SK-N-SH treated with all-trans-retinoic acid at 6 μM for 48 hours (cell line): ENCODE results near the gene TANGO2.

Experiments used
- ATAC-seq: fragments of 200-7000 bp; cut with Tn5 transposase; 3 replicates; pipeline ENCODE4 v1.9.1; 2020; ENCODE audit warnings: mild to moderate bottlenecking, moderate library complexity
- ARNTL ChIP-seq: fragments of 450-650 bp; formaldehyde crosslinking; IDR thresholded peaks from 2 replicates; pipeline ENCODE4 v1.5.0; 2020; ENCODE audit warnings: low read depth, mild to moderate bottlenecking, moderate library complexity, borderline replicate concordance
- BACH2 ChIP-seq: fragments of 250-450 bp; sonication (Bioruptor Pico); IDR thresholded peaks from 2 replicates; pipeline ENCODE4 v1.9.0; 2021; ENCODE audit warnings: mild to moderate bottlenecking, borderline replicate concordance
- CREB5 ChIP-seq: fragments of 250-450 bp; sonication (Bioruptor Pico); IDR thresholded peaks from 2 replicates; pipeline ENCODE4 v1.5.1; 2020; ENCODE audit warnings: low read depth, mild to moderate bottlenecking, moderate library complexity
- CSDC2 ChIP-seq: fragments of 250-450 bp; sonication (Bioruptor Pico); IDR thresholded peaks from 2 replicates; pipeline ENCODE4 v1.5.0; 2020; ENCODE audit warnings: mild to moderate bottlenecking, moderate library complexity
- CSRNP3 ChIP-seq: fragments of 250-450 bp; sonication (Bioruptor Pico); IDR thresholded peaks from 2 replicates; pipeline ENCODE4 v1.5.1; 2021; ENCODE audit warnings: mild to moderate bottlenecking, moderate library complexity
- ESRRG ChIP-seq: fragments of 250-450 bp; sonication (Bioruptor Pico); IDR thresholded peaks from 2 replicates; pipeline ENCODE4 v1.6.1; 2021; ENCODE audit warnings: mild to moderate bottlenecking
- GLIS3 ChIP-seq: fragments of 250-450 bp; sonication (Bioruptor Pico); IDR thresholded peaks from 2 replicates; pipeline ENCODE4 v1.5.0; 2020; ENCODE audit warnings: mild to moderate bottlenecking, moderate library complexity
- ISL1 ChIP-seq: fragments of 250-450 bp; sonication (Bioruptor Pico); IDR thresholded peaks from 2 replicates; pipeline ENCODE4 v2.1.2; 2022; ENCODE audit warnings: mild to moderate bottlenecking, moderate library complexity
- OSR1 ChIP-seq: fragments of 250-450 bp; sonication (Bioruptor Pico); IDR thresholded peaks from 2 replicates; pipeline ENCODE4 v1.8.0; 2022; ENCODE audit warnings: moderate library complexity, mild to moderate bottlenecking, inconsistent platforms
- PATZ1 ChIP-seq: fragments of 250-450 bp; sonication (Bioruptor Pico); IDR thresholded peaks from 2 replicates; pipeline ENCODE4 v1.8.0; 2020; ENCODE audit warnings: mild to moderate bottlenecking, moderate library complexity, borderline replicate concordance
- POU6F1 ChIP-seq: fragments of 250-450 bp; sonication (Bioruptor Pico); IDR thresholded peaks from 2 replicates; pipeline ENCODE4 v1.8.0; 2021; ENCODE audit warnings: low read depth, mild to moderate bottlenecking, moderate library complexity, borderline replicate concordance
- PPARA ChIP-seq: fragments of 250-450 bp; sonication (Bioruptor Pico); IDR thresholded peaks from 2 replicates; pipeline ENCODE4 v1.5.0; 2020; ENCODE audit warnings: mild to moderate bottlenecking, borderline replicate concordance
- RARB ChIP-seq: fragments of 250-450 bp; sonication (Bioruptor Pico); IDR thresholded peaks from 2 replicates; pipeline ENCODE4 v1.8.0; 2021; ENCODE audit warnings: mild to moderate bottlenecking, moderate library complexity
- TOX ChIP-seq: fragments of 250-450 bp; sonication (Bioruptor Pico); IDR thresholded peaks from 2 replicates; pipeline ENCODE4 v1.8.0; 2021; ENCODE audit warnings: mild to moderate bottlenecking, moderate library complexity, borderline replicate concordance
- TSHZ2 ChIP-seq: fragments of 250-450 bp; sonication (Bioruptor Pico); IDR thresholded peaks from 2 replicates; pipeline ENCODE4 v1.5.0; 2020; ENCODE audit warnings: mild to moderate bottlenecking, moderate library complexity
- ZC3H10 ChIP-seq: fragments of 250-450 bp; sonication (Bioruptor Pico); IDR thresholded peaks from 2 replicates; pipeline ENCODE4 v1.5.1; 2021; ENCODE audit warnings: mild to moderate bottlenecking, moderate library complexity
- ZFP3 ChIP-seq: fragments of 250-450 bp; sonication (Bioruptor Pico); IDR thresholded peaks from 2 replicates; pipeline ENCODE4 v1.5.0; 2020; ENCODE audit warnings: mild to moderate bottlenecking, moderate library complexity
- ZNF565 ChIP-seq: fragments of 450-650 bp; formaldehyde crosslinking; conservative IDR thresholded peaks from 2 replicates; pipeline ENCODE4 v1.5.0; 2020; ENCODE audit warnings: low read depth, mild to moderate bottlenecking, moderate library complexity
- ZNF70 ChIP-seq: fragments of 450-650 bp; formaldehyde crosslinking; IDR thresholded peaks from 2 replicates; pipeline ENCODE4 v1.5.0; 2020; ENCODE audit warnings: mild to moderate bottlenecking, moderate library complexity
- ZNF8 ChIP-seq: fragments of 450-650 bp; formaldehyde crosslinking; IDR thresholded peaks from 2 replicates; pipeline ENCODE4 v1.5.0; 2020; ENCODE audit warnings: mild to moderate bottlenecking, moderate library complexity

The TANGO2 gene

GRCh38 chr22:20034143-20034542 lies 13.2 kb downstream of the TANGO2 start:
- TF ChIP-seq ARNTL (CRISPR knock-in tag) (no peak), GLIS3 (no peak), CSRNP3 (CRISPR knock-in tag) (no peak), PATZ1 (CRISPR knock-in tag) (no peak), TOX (CRISPR knock-in tag) (no peak), RARB (no peak), ZNF565 (CRISPR knock-in tag) (no peak), BACH2 (CRISPR knock-in tag) (no peak), POU6F1 (CRISPR knock-in tag) (no peak), CSDC2 (CRISPR knock-in tag) (no peak), CREB5 (CRISPR knock-in tag) (no peak), ZNF70 (CRISPR knock-in tag) (no peak), ZC3H10 (CRISPR knock-in tag) (no peak), ESRRG (CRISPR knock-in tag) (no peak), ISL1 (CRISPR knock-in tag) (no peak), PPARA (CRISPR knock-in tag) (no peak), OSR1 (no peak)
- no peak for ATAC-seq

GRCh38 chr22:20035375-20036083 lies 14.6 kb downstream of the TANGO2 start:
- ATAC-seq, result no peak
- TF ChIP-seq ISL1 (CRISPR knock-in tag), result no peak
- TF ChIP-seq CSDC2 (CRISPR knock-in tag), result no peak
- TF ChIP-seq POU6F1 (CRISPR knock-in tag), result no peak
- no peak for TF ChIP-seq CREB5 (CRISPR knock-in tag)
- TF ChIP-seq TOX (CRISPR knock-in tag), result no peak
- TF ChIP-seq ZNF8, result no peak
- TF ChIP-seq TSHZ2 (CRISPR knock-in tag), result no peak
- TF ChIP-seq PPARA (CRISPR knock-in tag), result no peak
- no peak for TF ChIP-seq ZC3H10 (CRISPR knock-in tag)
- TF ChIP-seq ZFP3 (CRISPR knock-in tag), result no peak
- no peak for TF ChIP-seq ZNF565 (CRISPR knock-in tag)
- TF ChIP-seq OSR1, result no peak
- no peak for TF ChIP-seq GLIS3
- no peak for TF ChIP-seq PATZ1 (CRISPR knock-in tag)
- TF ChIP-seq, all 23 proteins: peak for 0
